HepG2 (cell line): ENCODE measurements around the gene IMPDH2. TPM values are rescaled to one million over a fixed set of nuclear protein-coding genes. Genes with fewer than 3 reads are reported as not detected.

Experiments used
- ATAC-seq: fragments of 200-7000 bp; cut with Tn5 transposase; 3 replicates; pipeline ENCODE4 v1.9.1; 2020; ENCODE audit warnings: mild to moderate bottlenecking, moderate library complexity
- BruUV-seq: library from RNA; stranded (reverse); fragments of 400-500 nt; replicated peaks from 2 replicates; lab custom pipeline; 2021; lab: Mats Ljungman, UMichigan
- CTCF ChIA-PET: fragments of 300-600 bp; formaldehyde crosslinking; extraction: SDS; loops from one replicate; lab custom pipeline; 2021; ENCODE audit warnings: low total read pairs, inconsistent platforms, low intra/inter-chr PET ratio; lab: Yijun Ruan, JAX
- POLR2A ChIA-PET: fragments of 350-600 bp; sonication (Branson Sonifier 250); formaldehyde crosslinking; loops from one replicate; lab custom pipeline; 2020; ENCODE audit warnings: antibody characterized with exemption, inconsistent platforms; lab: Yijun Ruan, JAX
- DNase-seq: peaks from one replicate; pipeline ENCODE4 v3.0.0-alpha.2; 2015; ENCODE audit warnings: low spot score
- FAIRE-seq: peaks from 3 replicates; lab custom pipeline; 2011; peaks lifted over from hg19 to GRCh38; lab: Jason Lieb, UNC
- H2AFZ ChIP-seq: one replicate; pipeline ENCODE4 v1.6.1; 2011; ENCODE audit warnings: low read length, inconsistent platforms
- H3K27ac ChIP-seq: fragments of 300-600 bp; 3 replicates; pipeline ENCODE4 v1.8.0; 2011; ENCODE audit warnings: mixed run types, mild to moderate bottlenecking, mixed read lengths, low read length, inconsistent platforms; ENCODE audit not compliant: insufficient read depth; ENCODE audit errors: extremely low read length
- H3K27me3 ChIP-seq, 2 experiments: fragments of 200-600 bp in 1 of 2; 2 replicates in 1 of 2; 3 replicates in 1 of 2; pipeline versions ENCODE4 v1.6.0 to v1.8.0; 2011; ENCODE audit warnings: low read length in 2 of 2, mild to moderate bottlenecking in 2 of 2, moderate library complexity in 2 of 2, inconsistent platforms in 1 of 2; ENCODE audit not compliant: insufficient read depth in 2 of 2, control insufficient read depth in 1 of 2
- H3K36me3 ChIP-seq, 2 experiments: fragments of 200-600 bp in 1 of 2; replicated peaks in 1 of 2; 2 replicates in 1 of 2; 3 replicates in 1 of 2; pipeline versions ENCODE4 v1.5.1 to v1.8.0; 2011; ENCODE audit warnings: low read length in 2 of 2, inconsistent platforms in 1 of 2; ENCODE audit not compliant: insufficient read depth in 2 of 2, control insufficient read depth in 1 of 2
- H3K4me1 ChIP-seq: 2 replicates; pipeline ENCODE4 v1.5.1; 2012; ENCODE audit warnings: low read length, inconsistent platforms; ENCODE audit not compliant: insufficient read depth
- H3K4me2 ChIP-seq: 2 replicates; pipeline ENCODE4 v1.6.0; 2011; ENCODE audit warnings: low read depth, low read length, inconsistent platforms
- H3K4me3 ChIP-seq, 3 experiments: fragments of 200-600 bp in 1 of 3; sonication (generic), shearing (Covaris generic) in 1 of 3; replicated peaks in 1 of 3; 2 replicates each; pipeline ENCODE4 v1.5.1; 2011 to 2016; ENCODE audit warnings: low read length in 3 of 3, inconsistent platforms in 2 of 3, low read depth in 2 of 3, mild to moderate bottlenecking in 2 of 3, control low read depth in 1 of 3, mixed read lengths in 1 of 3; ENCODE audit not compliant: insufficient read depth in 1 of 3
- H3K79me2 ChIP-seq: one replicate; pipeline ENCODE4 v1.6.1; 2011; ENCODE audit warnings: low read length, inconsistent platforms; ENCODE audit not compliant: insufficient read depth
- H3K9ac ChIP-seq: 2 replicates; pipeline ENCODE4 v1.6.0; 2011; ENCODE audit warnings: mild to moderate bottlenecking, low read depth, low read length, inconsistent platforms; ENCODE audit not compliant: insufficient read depth
- H3K9me3 ChIP-seq: 2 replicates; pipeline ENCODE4 v1.5.1; 2012; ENCODE audit warnings: mild to moderate bottlenecking, low read length
- H4K20me1 ChIP-seq: 2 replicates; pipeline ENCODE4 v1.6.0; 2011; ENCODE audit warnings: inconsistent platforms, mild to moderate bottlenecking, low read length, moderate library complexity; ENCODE audit not compliant: insufficient read depth
- ATF7-NPFF ChIP-seq: sonication (generic); formaldehyde crosslinking; IDR thresholded peaks from 2 replicates; pipeline ENCODE4 v1.8.1; 2023; ENCODE audit warnings: mild to moderate bottlenecking, low read depth, missing genetic modification reagents, moderate library complexity
- DR1 ChIP-seq: sonication (generic); formaldehyde crosslinking; IDR thresholded peaks from 2 replicates; pipeline ENCODE4 v1.8.0; 2021; ENCODE audit warnings: mild to moderate bottlenecking, missing genetic modification reagents, inconsistent platforms
- EEA1 ChIP-seq: sonication (generic); formaldehyde crosslinking; IDR thresholded peaks from 2 replicates; pipeline ENCODE4 v1.5.1; 2020; ENCODE audit warnings: mild to moderate bottlenecking, missing genetic modification reagents, borderline replicate concordance
- FOXA1 ChIP-seq, 2 experiments: fragments of 450-650 bp in 1 of 2; sonication (generic) in 1 of 2; formaldehyde crosslinking in 1 of 2; IDR thresholded peaks; 2 replicates each; pipeline versions ENCODE4 v1.4.0 to v1.6.1; 2016 to 2020; ENCODE audit warnings: missing genetic modification reagents in 1 of 2
- HNRNPUL1 ChIP-seq: fragments of 200-400 bp; formaldehyde crosslinking; IDR thresholded peaks from 2 replicates; pipeline ENCODE4 v1.6.1; 2017; ENCODE audit warnings: low read depth, mild to moderate bottlenecking, low read length, moderate library complexity
- HOXA3 ChIP-seq: sonication (generic); formaldehyde crosslinking; IDR thresholded peaks from 2 replicates; pipeline ENCODE4 v1.5.0; 2020; ENCODE audit warnings: missing genetic modification reagents
- ISX ChIP-seq: sonication (generic); formaldehyde crosslinking; conservative IDR thresholded peaks from 2 replicates; pipeline ENCODE4 v1.5.0; 2020; ENCODE audit warnings: missing genetic modification reagents
- KLF16 ChIP-seq, 2 experiments: sonication (generic) in 1 of 2; formaldehyde crosslinking in 1 of 2; IDR thresholded peaks; 2 replicates each; pipeline versions ENCODE4 v1.6.1 to v1.8.0; 2016 to 2023; ENCODE audit warnings: missing genetic modification reagents in 2 of 2, missing compliant biosample characterization in 1 of 2
- MAFK ChIP-seq, 2 experiments: IDR thresholded peaks in 1 of 2; conservative IDR thresholded peaks in 1 of 2; 2 replicates each; pipeline ENCODE4 v1.6.1; 2011; ENCODE audit warnings: improper control_type of control experiment in 2 of 2, low read length in 2 of 2
- NFKB2 ChIP-seq: sonication (generic); formaldehyde crosslinking; IDR thresholded peaks from 2 replicates; pipeline ENCODE4 v1.4.0; 2020; ENCODE audit warnings: missing genetic modification reagents, borderline replicate concordance
- NR2F6 ChIP-seq, 2 experiments: IDR thresholded peaks; 2 replicates each; pipeline ENCODE4 v1.6.1; 2016; ENCODE audit warnings: antibody characterized with exemption in 1 of 2, mild to moderate bottlenecking in 1 of 2
- YEATS2 ChIP-seq: sonication (generic); formaldehyde crosslinking; IDR thresholded peaks from 2 replicates; pipeline ENCODE4 v1.4.0; 2020; ENCODE audit warnings: missing genetic modification reagents, borderline replicate concordance
- ZKSCAN5 ChIP-seq: sonication (generic); formaldehyde crosslinking; IDR thresholded peaks from 2 replicates; pipeline ENCODE4 v1.5.1; 2020; ENCODE audit warnings: mild to moderate bottlenecking, missing genetic modification reagents
- ZNF234 ChIP-seq: sonication (generic); formaldehyde crosslinking; conservative IDR thresholded peaks from 2 replicates; pipeline ENCODE4 v1.5.1; 2020; ENCODE audit warnings: mild to moderate bottlenecking, missing genetic modification reagents
- ZNF572 ChIP-seq: sonication (generic); formaldehyde crosslinking; IDR thresholded peaks from 2 replicates; pipeline ENCODE4 v1.5.1; 2020; ENCODE audit warnings: mild to moderate bottlenecking, missing genetic modification reagents
- ZNF839 ChIP-seq: sonication (generic); formaldehyde crosslinking; IDR thresholded peaks from 2 replicates; pipeline ENCODE4 v1.4.0; 2020; ENCODE audit warnings: missing genetic modification reagents, mild to moderate bottlenecking, borderline replicate concordance
- WGBS: methylation state at CpG from one replicate; pipeline ENCODE4 v1.1.6; 2017; ENCODE audit warnings: low lambda C conversion rate; 5-methylcytosine and 5-hydroxymethylcytosine counted together
- in situ Hi-C: cut with HindIII; loops from 2 replicates; pipeline ENCODE4 v1.10.0; 2017; ENCODE audit warnings: low pct_unique_long_range_greater_than_20kb; ENCODE audit not compliant: extremely low pct_ligation_motif_present
- intact Hi-C: fragments of 100-400 bp; cut with micrococcal nuclease; formaldehyde crosslinking; loops from one replicate; pipeline ENCODE4 v1.10.0; 2022; ENCODE audit not compliant: unreplicated experiment
- polyA plus RNA-seq, 8 experiments: library from polyadenylated mRNA; depleted of rRNA in 3 of 8; stranded (reverse) in 7 of 8; unstranded in 1 of 8; fragments of >200 nt; fragmentation: Illumina TruSeq in 4 of 8; extraction: Trizol in 4 of 8; gene quantifications; 2 replicates each; pipeline versions ENCODE4 v1.2.1 to v1.2.3, GENCODE V29; 2011 to 2016; ENCODE audit warnings: low read depth in 4 of 8, missing spikeins in 1 of 8, mixed read lengths in 1 of 8; ENCODE audit not compliant: insufficient read depth in 1 of 8
- total RNA-seq, 5 experiments: library from RNA; depleted of rRNA; stranded (reverse); fragments of >200 nt; fragmentation: Illumina TruSeq; extraction: Trizol; gene quantifications; 2 replicates each; pipeline ENCODE4 v1.2.3, GENCODE V29; 2016; ENCODE audit warnings: low read depth in 1 of 5
- TF ChIP-seq, protein P1 (sequence below): sonication (generic); formaldehyde crosslinking; IDR thresholded peaks from 2 replicates; pipeline ENCODE4 v1.4.0; 2020; ENCODE audit warnings: mild to moderate bottlenecking, missing genetic modification reagents

The IMPDH2 gene
- total and polyA plus RNA-seq, 2 of the 13 experiments (the other 11 are each of a cell fraction or from before 2014, with no cell fraction given) = 248 to 260 TPM

DNA sequence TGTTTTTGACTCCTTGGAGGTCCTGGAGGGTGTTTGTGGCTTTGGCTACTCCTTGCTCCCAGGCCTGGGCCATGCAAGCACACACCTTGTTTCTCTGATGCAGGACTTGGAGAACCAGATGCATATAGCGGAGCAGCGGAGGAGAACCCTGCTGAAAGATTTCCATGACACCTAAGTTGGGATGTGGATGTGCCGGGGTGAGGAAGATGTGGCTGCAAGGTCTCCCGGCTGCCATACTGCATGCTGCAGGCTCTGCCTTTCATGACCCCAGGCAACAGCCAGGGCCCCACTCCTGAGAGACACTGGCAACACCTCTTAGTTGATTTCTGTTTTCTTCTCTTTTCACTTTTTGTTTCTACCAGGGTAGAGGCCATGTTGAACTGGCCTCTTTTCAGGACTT lies 46.1 kb downstream of the IMPDH2 start (continued):
- TF ChIP-seq, protein P1, sequence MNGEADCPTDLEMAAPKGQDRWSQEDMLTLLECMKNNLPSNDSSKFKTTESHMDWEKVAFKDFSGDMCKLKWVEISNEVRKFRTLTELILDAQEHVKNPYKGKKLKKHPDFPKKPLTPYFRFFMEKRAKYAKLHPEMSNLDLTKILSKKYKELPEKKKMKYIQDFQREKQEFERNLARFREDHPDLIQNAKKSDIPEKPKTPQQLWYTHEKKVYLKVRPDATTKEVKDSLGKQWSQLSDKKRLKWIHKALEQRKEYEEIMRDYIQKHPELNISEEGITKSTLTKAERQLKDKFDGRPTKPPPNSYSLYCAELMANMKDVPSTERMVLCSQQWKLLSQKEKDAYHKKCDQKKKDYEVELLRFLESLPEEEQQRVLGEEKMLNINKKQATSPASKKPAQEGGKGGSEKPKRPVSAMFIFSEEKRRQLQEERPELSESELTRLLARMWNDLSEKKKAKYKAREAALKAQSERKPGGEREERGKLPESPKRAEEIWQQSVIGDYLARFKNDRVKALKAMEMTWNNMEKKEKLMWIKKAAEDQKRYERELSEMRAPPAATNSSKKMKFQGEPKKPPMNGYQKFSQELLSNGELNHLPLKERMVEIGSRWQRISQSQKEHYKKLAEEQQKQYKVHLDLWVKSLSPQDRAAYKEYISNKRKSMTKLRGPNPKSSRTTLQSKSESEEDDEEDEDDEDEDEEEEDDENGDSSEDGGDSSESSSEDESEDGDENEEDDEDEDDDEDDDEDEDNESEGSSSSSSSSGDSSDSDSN = no peak
- TF ChIP-seq ISX (CRISPR knock-in tag) = no peak
- TF ChIP-seq NR2F6 (IDR thresholded peaks at IDR 0.05) = no peak
- no peak for TF ChIP-seq NR2F6 (CRISPR knock-in tag; IDR thresholded peaks at IDR 0.05)
- no peak for TF ChIP-seq NFKB2

DNA sequence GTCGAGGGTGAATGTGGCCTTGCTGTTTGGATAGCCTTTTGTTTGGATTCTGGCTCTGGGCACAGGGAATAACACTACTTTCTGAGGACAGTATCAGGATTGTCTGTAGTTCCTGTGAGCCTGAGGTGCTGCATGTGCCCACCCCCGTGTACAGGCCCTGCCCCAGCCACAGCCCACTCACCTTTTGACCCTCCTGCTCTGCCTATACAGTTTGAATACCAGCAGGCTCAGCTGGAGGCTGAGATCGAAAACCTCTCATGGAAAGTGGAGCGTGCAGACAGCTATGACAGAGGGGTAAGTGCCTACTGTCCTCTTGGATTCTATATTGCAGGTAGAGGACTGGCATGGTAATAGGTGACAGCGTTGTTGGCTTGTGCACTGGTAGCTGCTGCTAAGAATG lies 46.5 kb downstream of the IMPDH2 start:
- no peak overlapping the region for H3K27ac ChIP-seq
- H2AFZ ChIP-seq = no peak overlapping the region
- DNase-seq = no peak
- no TSS peak for BruUV-seq
- no peak for ATAC-seq
- no peaks in the 10 kb centered on the region for H3K79me2 ChIP-seq
- H3K4me2 ChIP-seq = no peak overlapping the region
- FAIRE-seq = no peak
- 88% methylated on average over 4 of the region's 5 CpGs for WGBS
- CTCF ChIA-PET = no interaction called here
- no peaks in the 10 kb centered on the region for H3K4me1 ChIP-seq
- peaks cover 36 to 63% of the 10 kb centered on the region in 2 experiments for H3K36me3 ChIP-seq
- no peaks in the 10 kb centered on the region for H4K20me1 ChIP-seq
- in situ Hi-C loops = no loop called here
- POLR2A ChIA-PET = no interaction called here
- no peaks in the 10 kb centered on the region for H3K9me3 ChIP-seq
- H3K9ac ChIP-seq = no peak overlapping the region
- no peaks in the 10 kb centered on the region for H3K27me3 ChIP-seq
- H3K4me3 ChIP-seq = no peak overlapping the region
- TF ChIP-seq EEA1 (CRISPR knock-in tag) = no peak
- TF ChIP-seq KLF16 (CRISPR knock-in tag; IDR thresholded peaks at IDR 0.05) = no peak
- no peak for TF ChIP-seq ATF7-NPFF
- no peak for TF ChIP-seq HOXA3
- no peak for TF ChIP-seq HNRNPUL1
- TF ChIP-seq NFKB2 = no peak
- no peak for TF ChIP-seq DR1 (CRISPR knock-in tag)
- no peak for TF ChIP-seq ZNF234 (CRISPR knock-in tag)
- TF ChIP-seq ZNF572 (CRISPR knock-in tag) = no peak
- no peak for TF ChIP-seq YEATS2 (CRISPR knock-in tag)
- TF ChIP-seq ZNF839 (CRISPR knock-in tag) = no peak
- no peak for TF ChIP-seq ZKSCAN5 (CRISPR knock-in tag)
- TF ChIP-seq FOXA1 (IDR thresholded peaks at IDR 0.05) = no peak
- TF ChIP-seq FOXA1 (CRISPR knock-in tag; IDR thresholded peaks at IDR 0.05) = no peak
- no peak for TF ChIP-seq MAFK (conservative IDR thresholded peaks at IDR 0.05 in 1 of 2, IDR thresholded peaks at IDR 0.05 in 1 of 2; ENCODE audit: low read length in 2 of 2)
- intact Hi-C loops = no loop called here
